ENCODE results near the gene FERMT1.

Gene FERMT1

GRCh38 chr20:6152777-6153176, 29.9 kb upstream of the FERMT1 start:
- DNase-seq (ENCODE audit: extremely low read depth, low read depth) = no peak
- no peak for TF ChIP-seq CTCF (IDR thresholded peaks at IDR 0.05; ENCODE audit: low read depth, low read length)

DNA sequence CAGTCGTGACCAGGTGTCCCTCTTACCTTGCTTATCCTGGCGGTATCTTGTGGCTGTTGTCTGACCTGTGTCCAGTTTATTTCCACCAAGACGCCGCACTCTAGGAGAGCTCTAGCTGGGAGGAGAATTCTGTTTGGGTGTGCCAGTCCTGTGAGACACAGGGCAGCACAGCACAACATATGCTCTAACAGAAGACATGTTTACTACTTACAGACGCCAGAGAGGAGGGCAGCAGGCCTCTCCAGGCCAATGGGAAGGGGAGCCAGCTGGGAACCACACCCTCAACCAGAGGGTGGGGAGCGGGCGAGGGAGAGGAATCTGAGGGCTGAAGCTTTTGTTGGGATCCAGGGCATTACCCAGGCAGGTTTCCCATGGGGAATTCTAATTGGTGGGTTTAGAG, 25.2 kb upstream of the FERMT1 start:
- no peak for DNase-seq (ENCODE audit: extremely low read depth, low read depth)
- TF ChIP-seq CTCF (IDR thresholded peaks at IDR 0.05; ENCODE audit: low read depth, low read length) = no peak

GRCh38 chr20:6142348-6142993, 19.6 kb upstream of the FERMT1 start:
- TF ChIP-seq CTCF (IDR thresholded peaks at IDR 0.05; ENCODE audit: low read depth, low read length) = peak; percentile 77

DNA sequence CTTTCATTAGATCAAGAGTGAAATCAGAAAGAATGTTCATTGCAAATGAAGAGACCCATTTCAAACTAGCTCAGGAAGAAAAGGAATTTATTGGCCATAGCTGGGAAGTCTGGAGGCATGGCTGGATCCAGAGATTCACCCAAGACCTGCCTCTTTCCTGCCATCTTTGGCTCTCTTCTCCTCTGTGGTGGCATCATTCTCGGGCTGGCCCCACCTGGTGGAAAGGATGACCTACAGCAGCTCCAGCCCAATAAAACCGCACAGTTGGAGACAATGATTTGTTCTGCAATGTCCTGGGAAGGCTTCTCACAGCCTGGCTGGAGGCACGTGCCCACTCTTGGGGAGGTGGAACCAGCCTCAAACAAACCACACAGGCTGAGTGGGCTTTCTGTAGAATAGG, 18.1 kb upstream of the FERMT1 start:
- TF ChIP-seq CTCF (IDR thresholded peaks at IDR 0.05; ENCODE audit: low read depth, low read length) = no peak; the same call in 1 of the 2 replicates
- no peak for DNase-seq (ENCODE audit: extremely low read depth, low read depth)

More at GRCh38 chr20:6142348-6142993, 19.6 kb upstream of the FERMT1 start:
- DNase-seq (ENCODE audit: extremely low read depth, low read depth) = peak; percentile 22

GRCh38 chr20:6135347-6135746, 12.5 kb upstream of the FERMT1 start:
- DNase-seq (ENCODE audit: extremely low read depth, low read depth) = no peak
- TF ChIP-seq CTCF (IDR thresholded peaks at IDR 0.05; ENCODE audit: low read depth, low read length) = no peak

GRCh38 chr20:6134592-6134991, 11.8 kb upstream of the FERMT1 start:
- TF ChIP-seq CTCF (IDR thresholded peaks at IDR 0.05; ENCODE audit: low read depth, low read length) = no peak
- no peak for DNase-seq (ENCODE audit: extremely low read depth, low read depth)

- TF ChIP-seq CTCF (IDR thresholded peaks at IDR 0.05; ENCODE audit: low read depth, low read length) = no peak
- DNase-seq (ENCODE audit: extremely low read depth, low read depth) = no peak
Observed at GRCh38 chr20:6130045-6130444, 7.2 kb upstream of the FERMT1 start.
